GM12878 (cell line): ENCODE measurements around the gene SSRP1. TPM values are rescaled to one million over a fixed set of nuclear protein-coding genes. Genes with fewer than 3 reads are reported as not detected.

Experiments used
- SUPT20H ChIP-seq: IDR thresholded peaks from 2 replicates; pipeline ENCODE4 v1.6.1; 2011; ENCODE audit warnings: low read depth, mild to moderate bottlenecking, low read length, moderate library complexity, borderline replicate concordance; ENCODE audit not compliant: control insufficient read depth
- polyA plus RNA-seq, 11 experiments: library from polyadenylated mRNA; depleted of rRNA in 4 of 11; unstranded in 6 of 11; stranded (reverse) in 5 of 11; fragments of >200 nt; fragmentation: Nextera tagmentation in 4 of 11; fragmentation: Illumina TruSeq in 1 of 11; extraction: Ambion mirVana in 4 of 11; extraction: Trizol in 1 of 11; gene quantifications; 1 replicate in 1 of 11; 2 replicates in 10 of 11; pipeline versions ENCODE4 v1.2.1 to v1.2.3, GENCODE V29; 2011 to 2016; ENCODE audit warnings: inconsistent platforms in 2 of 11, missing spikeins in 2 of 11, low read depth in 1 of 11
- total RNA-seq, 4 experiments: library from RNA; depleted of rRNA in 3 of 4; stranded (reverse); fragments of >200 nt in 3 of 4; fragmentation: Illumina TruSeq in 1 of 4; extraction: Trizol in 1 of 4; gene quantifications; 2 replicates each; pipeline versions ENCODE4 v1.2.1 to v1.2.3, GENCODE V29; 2013 to 2021

The SSRP1 gene
- total and polyA plus RNA-seq, 10 of the 15 experiments (the other 5 are each of a cell fraction or from before 2014, with no cell fraction given): 73.6 to 279 (median 138) TPM

- no peak for TF ChIP-seq SUPT20H
These were observed 59.3 kb downstream of the SSRP1 start (continued) for GRCh38 chr11:57276169-57276970.

Other genes starting within 250 kb of the SSRP1 start
Only the 7 nearest of the 12 such genes appear.
- not detected in 2 replicates for gene APLNR, start 98.6 kb downstream of the SSRP1 start, total RNA-seq (2014; rRNA removed)
- not detected in 2 replicates for gene APLNR, start 98.6 kb downstream of the SSRP1 start, total RNA-seq (2014; rRNA removed; fragmentation: Illumina TruSeq; extraction: Trizol)
- gene APLNR, start 98.6 kb downstream of the SSRP1 start, total RNA-seq (2021): not detected in 2 replicates
- gene APLNR, start 98.6 kb downstream of the SSRP1 start, polyA plus RNA-seq (2011; rRNA removed): 0.10 and 0.11 TPM in 2 replicates
- gene APLNR, start 98.6 kb downstream of the SSRP1 start, polyA plus RNA-seq (2014; fragmentation: Illumina TruSeq; extraction: Trizol): not detected in 2 replicates
- not detected for gene APLNR, start 98.6 kb downstream of the SSRP1 start, polyA plus RNA-seq (2014; fragmentation: Nextera tagmentation; extraction: Ambion mirVana)
- gene APLNR, start 98.6 kb downstream of the SSRP1 start, polyA plus RNA-seq (2014; rRNA removed): not detected in 2 replicates
- not detected for gene APLNR, start 98.6 kb downstream of the SSRP1 start, polyA plus RNA-seq (2016; fragmentation: Nextera tagmentation; extraction: Ambion mirVana)
- gene TNKS1BP1, start 10.9 kb downstream of the SSRP1 start, total RNA-seq (2014; rRNA removed): 4.8 and 5.6 TPM in 2 replicates
- gene TNKS1BP1, start 10.9 kb downstream of the SSRP1 start, total RNA-seq (2014; rRNA removed; fragmentation: Illumina TruSeq; extraction: Trizol): 2.2 and 3.1 TPM in 2 replicates
- gene TNKS1BP1, start 10.9 kb downstream of the SSRP1 start, total RNA-seq (2021): 12.5 and 15.8 TPM in 2 replicates
- gene TNKS1BP1, start 10.9 kb downstream of the SSRP1 start, polyA plus RNA-seq (2011; rRNA removed): 3.5 and 4.4 TPM in 2 replicates
- 4.9 and 7.3 TPM in 2 replicates for gene TNKS1BP1, start 10.9 kb downstream of the SSRP1 start, polyA plus RNA-seq (2014; fragmentation: Illumina TruSeq; extraction: Trizol)
- under 1 TPM; 0.26 to 0.47 TPM for gene TNKS1BP1, start 10.9 kb downstream of the SSRP1 start, polyA plus RNA-seq (2014; fragmentation: Nextera tagmentation; extraction: Ambion mirVana)
- gene TNKS1BP1, start 10.9 kb downstream of the SSRP1 start, polyA plus RNA-seq (2014; rRNA removed): 5.2 and 6.8 TPM in 2 replicates
- 1 to 10 TPM; 2.1 to 4.1 TPM for gene TNKS1BP1, start 10.9 kb downstream of the SSRP1 start, polyA plus RNA-seq (2016; fragmentation: Nextera tagmentation; extraction: Ambion mirVana)
- not detected in 2 replicates for gene P2RX3, start 2.5 kb upstream of the SSRP1 start, total RNA-seq (2014; rRNA removed)
- not detected in 2 replicates for gene P2RX3, start 2.5 kb upstream of the SSRP1 start, total RNA-seq (2014; rRNA removed; fragmentation: Illumina TruSeq; extraction: Trizol)
- gene P2RX3, start 2.5 kb upstream of the SSRP1 start, total RNA-seq (2021): not detected in 2 replicates
- 0.05 TPM in 1 of 2 replicates, not detected in the other for gene P2RX3, start 2.5 kb upstream of the SSRP1 start, polyA plus RNA-seq (2011; rRNA removed)
- gene P2RX3, start 2.5 kb upstream of the SSRP1 start, polyA plus RNA-seq (2014; fragmentation: Illumina TruSeq; extraction: Trizol): not detected in 2 replicates
- gene P2RX3, start 2.5 kb upstream of the SSRP1 start, polyA plus RNA-seq (2014; fragmentation: Nextera tagmentation; extraction: Ambion mirVana): not detected
- 0.12 TPM in 1 of 2 replicates, not detected in the other for gene P2RX3, start 2.5 kb upstream of the SSRP1 start, polyA plus RNA-seq (2014; rRNA removed)
- not detected for gene P2RX3, start 2.5 kb upstream of the SSRP1 start, polyA plus RNA-seq (2016; fragmentation: Nextera tagmentation; extraction: Ambion mirVana)
- gene PRG3, start 45.3 kb upstream of the SSRP1 start, total RNA-seq (2014; rRNA removed): not detected in 2 replicates
- not detected in 2 replicates for gene PRG3, start 45.3 kb upstream of the SSRP1 start, total RNA-seq (2014; rRNA removed; fragmentation: Illumina TruSeq; extraction: Trizol)
- gene PRG3, start 45.3 kb upstream of the SSRP1 start, total RNA-seq (2021): not detected in 2 replicates
- not detected in 2 replicates for gene PRG3, start 45.3 kb upstream of the SSRP1 start, polyA plus RNA-seq (2011; rRNA removed)
- not detected in 2 replicates for gene PRG3, start 45.3 kb upstream of the SSRP1 start, polyA plus RNA-seq (2014; fragmentation: Illumina TruSeq; extraction: Trizol)
- not detected for gene PRG3, start 45.3 kb upstream of the SSRP1 start, polyA plus RNA-seq (2014; fragmentation: Nextera tagmentation; extraction: Ambion mirVana)
- gene PRG3, start 45.3 kb upstream of the SSRP1 start, polyA plus RNA-seq (2014; rRNA removed): not detected in 2 replicates
- not detected for gene PRG3, start 45.3 kb upstream of the SSRP1 start, polyA plus RNA-seq (2016; fragmentation: Nextera tagmentation; extraction: Ambion mirVana)
- 0.68 TPM in 1 of 2 replicates, not detected in the other for gene PRG2, start 54.8 kb upstream of the SSRP1 start, total RNA-seq (2014; rRNA removed)
- 0.41 TPM in 1 of 2 replicates, not detected in the other for gene PRG2, start 54.8 kb upstream of the SSRP1 start, total RNA-seq (2014; rRNA removed; fragmentation: Illumina TruSeq; extraction: Trizol)
- 1.7 and 2.0 TPM in 2 replicates for gene PRG2, start 54.8 kb upstream of the SSRP1 start, total RNA-seq (2021)
- gene PRG2, start 54.8 kb upstream of the SSRP1 start, polyA plus RNA-seq (2011; rRNA removed): 0.23 and 0.43 TPM in 2 replicates
- 0.10 TPM in 1 of 2 replicates, not detected in the other for gene PRG2, start 54.8 kb upstream of the SSRP1 start, polyA plus RNA-seq (2014; fragmentation: Illumina TruSeq; extraction: Trizol)
- 1 to 10 TPM in 1 of 2 experiments, under 1 TPM in 1; 0.88 to 1.0 TPM for gene PRG2, start 54.8 kb upstream of the SSRP1 start, polyA plus RNA-seq (2014; fragmentation: Nextera tagmentation; extraction: Ambion mirVana)
- 0.25 and 0.40 TPM in 2 replicates for gene PRG2, start 54.8 kb upstream of the SSRP1 start, polyA plus RNA-seq (2014; rRNA removed)
- under 1 TPM in 1 of 2 experiments, not detected in 1; 0.19 TPM for gene PRG2, start 54.8 kb upstream of the SSRP1 start, polyA plus RNA-seq (2016; fragmentation: Nextera tagmentation; extraction: Ambion mirVana)
- gene SLC43A3, start 91.2 kb upstream of the SSRP1 start, total RNA-seq (2014; rRNA removed): 104 and 112 TPM in 2 replicates
- gene SLC43A3, start 91.2 kb upstream of the SSRP1 start, total RNA-seq (2014; rRNA removed; fragmentation: Illumina TruSeq; extraction: Trizol): 79.7 and 80.2 TPM in 2 replicates
- gene SLC43A3, start 91.2 kb upstream of the SSRP1 start, total RNA-seq (2021): 147 and 158 TPM in 2 replicates
- 129 and 237 TPM in 2 replicates for gene SLC43A3, start 91.2 kb upstream of the SSRP1 start, polyA plus RNA-seq (2011; rRNA removed)
- gene SLC43A3, start 91.2 kb upstream of the SSRP1 start, polyA plus RNA-seq (2014; fragmentation: Illumina TruSeq; extraction: Trizol): 153 and 168 TPM in 2 replicates
- gene SLC43A3, start 91.2 kb upstream of the SSRP1 start, polyA plus RNA-seq (2014; fragmentation: Nextera tagmentation; extraction: Ambion mirVana): 10 to 100 TPM; 37.5 to 79.9 TPM
- gene SLC43A3, start 91.2 kb upstream of the SSRP1 start, polyA plus RNA-seq (2014; rRNA removed): 107 and 111 TPM in 2 replicates
- 100 to 1,000 TPM; 189 to 200 TPM for gene SLC43A3, start 91.2 kb upstream of the SSRP1 start, polyA plus RNA-seq (2016; fragmentation: Nextera tagmentation; extraction: Ambion mirVana)
- gene RTN4RL2, start 124.6 kb upstream of the SSRP1 start, total RNA-seq (2014; rRNA removed): 0.33 and 0.34 TPM in 2 replicates
- gene RTN4RL2, start 124.6 kb upstream of the SSRP1 start, total RNA-seq (2014; rRNA removed; fragmentation: Illumina TruSeq; extraction: Trizol): not detected in 2 replicates
- 1.0 and 1.1 TPM in 2 replicates for gene RTN4RL2, start 124.6 kb upstream of the SSRP1 start, total RNA-seq (2021)
- not detected in 2 replicates for gene RTN4RL2, start 124.6 kb upstream of the SSRP1 start, polyA plus RNA-seq (2011; rRNA removed)
- not detected in 2 replicates for gene RTN4RL2, start 124.6 kb upstream of the SSRP1 start, polyA plus RNA-seq (2014; fragmentation: Illumina TruSeq; extraction: Trizol)
- gene RTN4RL2, start 124.6 kb upstream of the SSRP1 start, polyA plus RNA-seq (2014; fragmentation: Nextera tagmentation; extraction: Ambion mirVana): under 1 TPM in 1 of 2 experiments, not detected in 1; 0.14 TPM
- 0.58 and 0.88 TPM in 2 replicates for gene RTN4RL2, start 124.6 kb upstream of the SSRP1 start, polyA plus RNA-seq (2014; rRNA removed)
- under 1 TPM; 0.48 to 0.55 TPM for gene RTN4RL2, start 124.6 kb upstream of the SSRP1 start, polyA plus RNA-seq (2016; fragmentation: Nextera tagmentation; extraction: Ambion mirVana)